Smooth muscle cell (in vitro differentiated cells): ENCODE measurements around the gene ANKRD13B. TPM values are rescaled to one million over a fixed set of nuclear protein-coding genes. Genes with fewer than 3 reads are reported as not detected.

Source experiments
- DNase-seq: peaks from one replicate; lab custom pipeline; 2025; ENCODE audit not compliant: unreplicated experiment; lab: John Stamatoyannopoulos, UW
- H2AFZ ChIP-seq: fragments of 200-600 bp; sonication (generic); 2 replicates; pipeline ENCODE4 v1.6.0; 2016; ENCODE audit warnings: antibody characterized with exemption, low read depth, mild to moderate bottlenecking
- H3F3A ChIP-seq: fragments of 200-600 bp; sonication (generic); 2 replicates; pipeline ENCODE4 v1.6.0; 2017; ENCODE audit warnings: antibody characterized with exemption, low read depth
- H3K27ac ChIP-seq: fragments of 200-600 bp; sonication (generic); 2 replicates; pipeline ENCODE4 v1.5.1; 2016; ENCODE audit warnings: low read depth, mild to moderate bottlenecking
- H3K27me3 ChIP-seq: fragments of 200-600 bp; sonication (generic); 2 replicates; pipeline ENCODE4 v1.6.1; 2016; ENCODE audit warnings: low read depth, mild to moderate bottlenecking
- H3K36me3 ChIP-seq: fragments of 200-600 bp; sonication (generic); 2 replicates; pipeline ENCODE4 v1.5.1; 2016; ENCODE audit warnings: low read depth
- H3K4me1 ChIP-seq: fragments of 200-600 bp; sonication (generic); 2 replicates; pipeline ENCODE4 v1.5.1; 2016; ENCODE audit warnings: low read depth
- H3K4me2 ChIP-seq: fragments of 200-600 bp; sonication (generic); 2 replicates; pipeline ENCODE4 v1.6.0; 2016; ENCODE audit warnings: mild to moderate bottlenecking
- H3K4me3 ChIP-seq: fragments of 200-600 bp; sonication (generic); 2 replicates; pipeline ENCODE4 v1.5.1; 2016; ENCODE audit warnings: mild to moderate bottlenecking
- H3K79me2 ChIP-seq: fragments of 200-600 bp; sonication (generic); 2 replicates; pipeline ENCODE4 v1.6.0; 2016; ENCODE audit warnings: low read depth, mild to moderate bottlenecking
- H3K9ac ChIP-seq: fragments of 200-600 bp; sonication (generic); 2 replicates; pipeline ENCODE4 v1.6.0; 2016; ENCODE audit warnings: low read depth
- H3K9me3 ChIP-seq: fragments of 200-600 bp; sonication (generic); replicated peaks from 2 replicates; pipeline ENCODE4 v1.5.1; 2016; ENCODE audit warnings: low read depth
- H4K20me1 ChIP-seq: fragments of 200-600 bp; sonication (generic); 2 replicates; pipeline ENCODE4 v1.6.0; 2016; ENCODE audit warnings: low read depth
- WGBS: methylation state at CpG from one replicate; pipeline ENCODE4 v1.1.7; 2016; ENCODE audit warnings: low lambda C conversion rate; 5-methylcytosine and 5-hydroxymethylcytosine counted together
- polyA plus RNA-seq: library from polyadenylated mRNA; unstranded; fragments of >200 nt; fragmentation: Nextera tagmentation; extraction: Ambion mirVana; gene quantifications from 2 replicates; pipeline ENCODE4 v1.2.1, GENCODE V29; 2016
- total RNA-seq: library from RNA; depleted of rRNA; stranded (reverse); fragments of >200 nt; gene quantifications from 2 replicates; pipeline ENCODE4 v1.2.3, GENCODE V29; 2014
- TF ChIP-seq, protein P1 (sequence below): fragments of 200-600 bp; sonication (generic); IDR thresholded peaks from 2 replicates; pipeline ENCODE4 v1.5.1; 2017; ENCODE audit warnings: borderline replicate concordance, mild to moderate bottlenecking, antibody characterized with exemption; ENCODE audit not compliant: insufficient read depth, poor library complexity, severe bottlenecking

The ANKRD13B gene
- total and polyA plus RNA-seq, 2 experiments from 2014 or later: 3.6 to 6.8 TPM

DNA sequence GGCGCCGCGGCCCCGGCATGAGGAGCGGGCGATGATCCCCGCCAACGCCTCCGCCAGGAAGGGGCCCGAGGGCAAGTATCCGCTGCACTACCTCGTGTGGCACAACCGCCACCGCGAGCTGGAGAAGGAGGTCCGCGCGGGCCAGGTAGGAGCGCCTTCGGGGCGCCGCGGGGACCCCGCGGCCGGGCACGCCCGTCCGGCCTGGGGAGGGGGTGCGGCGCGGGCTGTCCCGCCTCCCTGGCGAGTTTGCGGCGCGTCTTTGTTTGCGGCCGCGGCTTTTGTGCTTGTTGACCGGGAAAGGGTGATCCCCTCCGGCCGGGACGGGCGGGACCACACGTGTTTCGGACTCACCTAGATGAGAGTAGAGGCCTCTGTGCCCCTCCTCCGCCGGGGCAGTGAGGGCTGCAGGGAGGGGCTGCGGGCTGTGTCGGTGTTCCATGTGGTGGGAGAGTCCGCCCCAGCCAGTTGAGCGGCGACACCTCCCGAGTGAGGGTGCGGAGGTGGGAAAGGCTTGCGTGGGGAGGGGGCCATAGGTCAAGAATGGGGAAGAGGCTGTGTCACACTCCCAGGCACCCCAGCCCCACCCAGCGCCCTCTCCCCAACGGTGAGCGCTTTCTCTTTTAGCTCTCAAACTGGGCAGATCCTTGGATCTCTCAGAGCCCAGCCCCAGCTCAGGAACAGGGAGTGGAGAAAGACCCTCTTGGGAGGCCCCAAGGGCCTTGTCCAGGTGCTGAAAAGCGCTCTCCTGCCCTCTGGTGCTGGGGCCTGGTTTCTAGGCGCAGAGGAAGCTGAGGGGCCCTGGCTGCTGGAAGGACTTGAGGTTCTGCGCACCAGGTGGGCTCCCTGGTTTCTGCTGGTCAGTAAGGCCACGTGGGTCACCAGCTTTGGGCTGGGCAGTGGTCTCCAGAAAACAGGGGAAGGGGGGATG lies 923 bp downstream of the ANKRD13B start:
- no peak overlapping the region for H3K27ac ChIP-seq
- no peaks in the 10 kb centered on the region for H3K27me3 ChIP-seq
- peaks cover 37% of the 10 kb centered on the region for H4K20me1 ChIP-seq
- peaks cover 6% of the 10 kb centered on the region for H3F3A ChIP-seq
- no peak for DNase-seq
- 4% methylated on average over 55 of the region's 64 CpGs for WGBS
- H3K9ac ChIP-seq: no peak overlapping the region
- H3K4me3 ChIP-seq: peak overlapping the region; percentile 68
- peaks cover under 1% of the 10 kb centered on the region for H3K79me2 ChIP-seq
- no peaks in the 10 kb centered on the region for H3K9me3 ChIP-seq
- no peaks in the 10 kb centered on the region for H3K36me3 ChIP-seq
- TF ChIP-seq, protein P1, sequence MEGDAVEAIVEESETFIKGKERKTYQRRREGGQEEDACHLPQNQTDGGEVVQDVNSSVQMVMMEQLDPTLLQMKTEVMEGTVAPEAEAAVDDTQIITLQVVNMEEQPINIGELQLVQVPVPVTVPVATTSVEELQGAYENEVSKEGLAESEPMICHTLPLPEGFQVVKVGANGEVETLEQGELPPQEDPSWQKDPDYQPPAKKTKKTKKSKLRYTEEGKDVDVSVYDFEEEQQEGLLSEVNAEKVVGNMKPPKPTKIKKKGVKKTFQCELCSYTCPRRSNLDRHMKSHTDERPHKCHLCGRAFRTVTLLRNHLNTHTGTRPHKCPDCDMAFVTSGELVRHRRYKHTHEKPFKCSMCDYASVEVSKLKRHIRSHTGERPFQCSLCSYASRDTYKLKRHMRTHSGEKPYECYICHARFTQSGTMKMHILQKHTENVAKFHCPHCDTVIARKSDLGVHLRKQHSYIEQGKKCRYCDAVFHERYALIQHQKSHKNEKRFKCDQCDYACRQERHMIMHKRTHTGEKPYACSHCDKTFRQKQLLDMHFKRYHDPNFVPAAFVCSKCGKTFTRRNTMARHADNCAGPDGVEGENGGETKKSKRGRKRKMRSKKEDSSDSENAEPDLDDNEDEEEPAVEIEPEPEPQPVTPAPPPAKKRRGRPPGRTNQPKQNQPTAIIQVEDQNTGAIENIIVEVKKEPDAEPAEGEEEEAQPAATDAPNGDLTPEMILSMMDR: no peak
- H2AFZ ChIP-seq: peak overlapping the region; percentile 72
- H3K4me1 ChIP-seq: peaks cover 33% of the 10 kb centered on the region
- peak overlapping the region; percentile 99 for H3K4me2 ChIP-seq

DNA sequence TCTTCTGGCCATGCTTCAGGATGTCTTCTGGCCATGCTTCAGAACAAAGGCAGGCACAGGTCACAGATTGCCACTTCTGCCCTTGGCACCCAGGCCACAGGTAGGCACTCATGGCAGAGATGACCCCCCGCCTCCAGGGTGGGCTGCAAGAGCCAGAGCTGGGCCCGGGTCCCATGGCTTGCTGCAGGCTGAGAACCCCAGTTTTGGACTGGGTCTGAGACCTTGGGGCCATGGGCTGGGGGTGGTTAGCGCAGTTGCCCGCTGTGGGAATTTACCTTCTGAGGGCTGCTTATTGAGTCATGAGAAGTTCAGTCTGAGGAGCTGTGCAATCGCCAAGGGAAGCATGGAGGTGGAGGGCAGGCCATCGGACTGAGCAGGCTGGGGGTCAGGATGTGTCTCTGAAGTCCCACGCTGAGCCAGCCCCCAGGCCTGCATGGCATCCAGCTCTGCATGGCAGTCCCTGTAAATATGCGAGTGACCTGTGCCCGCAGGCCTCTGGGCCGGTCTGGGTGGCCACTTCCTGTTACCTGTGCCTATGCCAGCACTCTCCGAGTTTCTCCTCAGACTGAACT lies 1.7 kb downstream of the ANKRD13B start:
- H3K4me2 ChIP-seq: peak overlapping the region; percentile 99
- H2AFZ ChIP-seq: no peak overlapping the region
- no peaks in the 10 kb centered on the region for H3K9me3 ChIP-seq
- H3K27me3 ChIP-seq: no peaks in the 10 kb centered on the region
- H3F3A ChIP-seq: peaks cover 6% of the 10 kb centered on the region
- H3K9ac ChIP-seq: no peak overlapping the region
- no peaks in the 10 kb centered on the region for H3K36me3 ChIP-seq
- no peak overlapping the region for H3K4me3 ChIP-seq
- WGBS: 89% methylated on average over 10 of the region's 11 CpGs
- peaks cover 35% of the 10 kb centered on the region for H4K20me1 ChIP-seq
- DNase-seq: no peak
- peaks cover 33% of the 10 kb centered on the region for H3K4me1 ChIP-seq
- TF ChIP-seq, protein P1: no peak
- H3K27ac ChIP-seq: no peak overlapping the region
- H3K79me2 ChIP-seq: no peaks in the 10 kb centered on the region

DNA sequence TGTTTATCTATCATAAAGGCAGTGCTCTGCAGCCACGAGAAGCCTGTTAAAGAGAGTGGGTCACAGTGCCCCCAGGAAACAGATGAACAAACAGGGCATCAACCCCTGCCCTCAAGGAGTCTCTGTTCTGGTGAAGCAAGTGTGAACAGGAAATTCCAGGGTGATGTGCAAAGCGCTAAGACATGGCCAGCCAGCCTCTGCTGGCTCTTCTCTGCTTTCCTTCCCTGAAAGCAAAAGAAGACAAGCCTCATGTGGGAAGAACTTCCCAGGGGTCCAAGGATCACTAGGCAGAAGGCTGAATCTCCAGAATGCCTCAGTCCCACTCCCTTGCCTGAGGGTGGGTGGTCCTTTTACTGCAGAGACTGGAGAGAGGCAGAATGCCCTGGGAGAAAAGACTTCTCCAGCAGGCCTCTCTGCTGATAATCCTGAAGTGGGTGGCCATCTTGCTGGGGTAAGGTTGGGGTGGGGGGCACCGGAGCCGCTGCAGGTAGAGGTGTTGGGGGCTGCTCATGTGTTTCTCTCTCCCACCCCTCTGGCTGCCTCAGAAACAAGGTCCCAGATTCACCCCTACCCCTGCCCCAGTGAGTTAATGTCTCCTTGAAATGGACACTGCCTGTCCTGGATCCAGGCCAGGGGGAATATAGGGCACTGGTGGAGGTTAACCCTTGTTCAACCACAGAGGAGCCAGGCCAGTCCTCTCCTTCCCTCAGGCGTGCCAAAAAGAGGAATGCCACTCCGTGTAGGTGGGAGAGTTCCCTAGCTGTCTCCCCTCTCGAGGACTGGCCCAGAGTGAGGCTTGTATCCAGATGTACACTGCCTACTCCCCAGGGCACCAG lies 2.4 kb downstream of the ANKRD13B start:
- TF ChIP-seq, protein P1: no peak
- no peaks in the 10 kb centered on the region for H3K27me3 ChIP-seq
- no peak overlapping the region for H3K4me2 ChIP-seq
- H3K9ac ChIP-seq: no peak overlapping the region
- 70% methylated on average over 7 of the region's 7 CpGs for WGBS
- H3K4me1 ChIP-seq: peaks cover 33% of the 10 kb centered on the region
- no peak for DNase-seq
- peaks cover 35% of the 10 kb centered on the region for H4K20me1 ChIP-seq
- H3F3A ChIP-seq: peaks cover 2% of the 10 kb centered on the region
- H2AFZ ChIP-seq: no peak overlapping the region
- H3K27ac ChIP-seq: no peak overlapping the region
- no peaks in the 10 kb centered on the region for H3K36me3 ChIP-seq
- no peak overlapping the region for H3K4me3 ChIP-seq
- H3K9me3 ChIP-seq: no peaks in the 10 kb centered on the region
- H3K79me2 ChIP-seq: no peaks in the 10 kb centered on the region
